Sigmoid colon (tissue), 7 donors: ENCODE data around the gene KRTAP4-16. TPM values are rescaled to one million over a fixed set of nuclear protein-coding genes. Genes with fewer than 3 reads are reported as not detected.
"Not testable (repeated sequence)": the region's sequence is repeated elsewhere in the genome, so short reads cannot be mapped to it uniquely, and the experiment has no call there.

Source experiments
- DNase-seq: peaks from one replicate; pipeline ENCODE4 v3.0.0-alpha.2; 2019
- H3K27ac ChIP-seq, 4 donors: fragments of 200-600 bp; sonication (generic); one replicate each; pipeline ENCODE4 v1.5.1; 2016 to 2019; ENCODE audit warnings: mild to moderate bottlenecking in 1 of 4
- H3K27me3 ChIP-seq, 3 donors: fragments of 200-600 bp; sonication (generic); one replicate each; pipeline ENCODE4 v1.5.1; 2019; ENCODE audit warnings: mild to moderate bottlenecking in 1 of 3
- H3K36me3 ChIP-seq, 4 donors: fragments of 200-600 bp; sonication (generic); one replicate each; pipeline ENCODE4 v1.5.1; 2016 to 2019
- H3K4me1 ChIP-seq, 4 donors: fragments of 200-600 bp; sonication (generic); one replicate each; pipeline ENCODE4 v1.5.1; 2017 to 2019
- H3K4me3 ChIP-seq, 4 donors: fragments of 200-600 bp; sonication (generic); one replicate each; pipeline ENCODE4 v1.5.1; 2017 to 2019; ENCODE audit warnings: mild to moderate bottlenecking in 2 of 4, moderate library complexity in 1 of 4
- H3K9me3 ChIP-seq, 4 donors: fragments of 200-600 bp in 3 of 4; sonication (generic) in 3 of 4; one replicate each; pipeline versions ENCODE4 v1.5.1 to v1.6.1; 2013 to 2019
- CTCF ChIP-seq, 4 experiments: fragments of 450-650 bp in 3 of 4; fragments of 200-600 bp in 1 of 4; IDR thresholded peaks; one replicate each; pipeline ENCODE4 v1.5.1; 2016 to 2019; ENCODE audit warnings: antibody characterized with exemption in 4 of 4, mild to moderate bottlenecking in 3 of 4, moderate library complexity in 2 of 4
- EP300 ChIP-seq, 4 donors: sonication (generic); formaldehyde crosslinking; IDR thresholded peaks; one replicate each; pipeline ENCODE4 v1.6.1; 2017; ENCODE audit warnings: antibody characterized with exemption in 4 of 4
- POLR2A ChIP-seq, 2 donors: fragments of 450-650 bp; IDR thresholded peaks; one replicate each; pipeline ENCODE4 v1.6.1; 2016; ENCODE audit warnings: antibody characterized with exemption in 2 of 2, mild to moderate bottlenecking in 2 of 2, moderate library complexity in 2 of 2
- POLR2AphosphoS5 ChIP-seq, 4 donors: sonication (generic); formaldehyde crosslinking; IDR thresholded peaks; one replicate each; pipeline ENCODE4 v1.6.1; 2017; ENCODE audit warnings: antibody characterized with exemption in 4 of 4
- WGBS, 2 donors: extraction: QIAGEN DNeasy Blood & Tissue Kit; methylation state at CpG; one replicate each; pipeline ENCODE4 v1.1.7; 2013; 5-methylcytosine and 5-hydroxymethylcytosine counted together
- intact Hi-C: fragments of 100-400 bp; cut with DNase I; formaldehyde crosslinking; loops from one replicate; pipeline ENCODE4 v1.15.1; 2023
- polyA plus RNA-seq, 3 donors: library from polyadenylated mRNA; stranded (reverse); fragments of 200-250 nt; gene quantifications; one replicate each; pipeline ENCODE4 v1.2.3, GENCODE V29; 2013
- total RNA-seq, 4 donors: library from RNA; depleted of rRNA; stranded (reverse); fragments of >200 nt; gene quantifications; one replicate each; pipeline ENCODE4 v1.1.0, GENCODE V29; 2016
- donor health status: healthy with polysubstance abuse.
- donor health status: Bipolar disorder and iron deficiency.
- donor health status: healthy.

Gene KRTAP4-16
- total RNA-seq, result not detected
- polyA plus RNA-seq, result not detected

- H3K9me3 ChIP-seq, result no peaks in the 10 kb centered on the region
- no peaks in the 10 kb centered on the region for H3K36me3 ChIP-seq
- H3K4me3 ChIP-seq, result no peak within 1 kb of the TSS
- intact Hi-C loops, result no loop called here
- H3K27me3 ChIP-seq, result no peaks in the 10 kb centered on the region
- H3K27ac ChIP-seq, result no peak within 1 kb of the TSS
- WGBS, 2 donors, result 57 to 59% methylated on average over 9 to 10 of the region's 10 CpGs
- TF ChIP-seq CTCF (IDR thresholded peaks at IDR 0.05) (no peak), POLR2AphosphoS5 (IDR thresholded peaks at IDR 0.05) (no peak), POLR2A (IDR thresholded peaks at IDR 0.05) (no peak), EP300 (IDR thresholded peaks at IDR 0.05) (no peak)
- no peaks in the 10 kb centered on the region for H3K4me1 ChIP-seq
- DNase-seq, result no peak
Observed at GRCh38 chr17:41101586-41102259, at the start of gene KRTAP4-16. Gene KRTAP4-16, minus strand, starts transcription at chr17:41102209. Its CDS starts 0 bp downstream, at chr17:41102209.

- Histone ChIP-seq H3K36me3 (no peaks in the 10 kb centered on the region), H3K4me3 (no peak overlapping the region), H3K9me3 (no peaks in the 10 kb centered on the region), H3K4me1 (no peaks in the 10 kb centered on the region), H3K27me3 (no peaks in the 10 kb centered on the region), H3K27ac (no peak overlapping the region)
- no peak for DNase-seq
- intact Hi-C loops, result no loop called here
- 84 to 90% methylated on average over 2 of the region's 2 CpGs for WGBS, 2 donors
- TF ChIP-seq EP300 (IDR thresholded peaks at IDR 0.05) (no peak), POLR2A (IDR thresholded peaks at IDR 0.05) (no peak), POLR2AphosphoS5 (IDR thresholded peaks at IDR 0.05) (no peak), CTCF (IDR thresholded peaks at IDR 0.05) (no peak)
Observed at GRCh38 chr17:41151525-41151924, 49.5 kb upstream of the KRTAP4-16 start.

- Histone ChIP-seq H3K36me3 (no peaks in the 10 kb centered on the region), H3K27ac (no peak overlapping the region), H3K4me3 (no peak overlapping the region), H3K4me1 (no peaks in the 10 kb centered on the region), H3K27me3 (no peaks in the 10 kb centered on the region), H3K9me3 (no peaks in the 10 kb centered on the region)
- TF ChIP-seq POLR2AphosphoS5 (IDR thresholded peaks at IDR 0.05), result no peak
- TF ChIP-seq POLR2A (IDR thresholded peaks at IDR 0.05), result no peak
- TF ChIP-seq EP300 (IDR thresholded peaks at IDR 0.05), result no peak
- TF ChIP-seq CTCF (IDR thresholded peaks at IDR 0.05), result no peak
- intact Hi-C loops, result no loop called here
- DNase-seq, result no peak
- 84 to 92% methylated on average over 4 of the region's 4 CpGs for WGBS, 2 donors
Observed at GRCh38 chr17:41150026-41150425, 48.0 kb upstream of the KRTAP4-16 start.

- Histone ChIP-seq H3K36me3 (no peaks in the 10 kb centered on the region), H3K9me3 (no peaks in the 10 kb centered on the region), H3K4me3 (no peak within 1 kb of the TSS), H3K4me1 (no peaks in the 10 kb centered on the region), H3K27ac (no peak within 1 kb of the TSS), H3K27me3 (no peaks in the 10 kb centered on the region)
- intact Hi-C loops, result no loop called here
- WGBS, 2 donors, result 61 to 65% methylated on average over 2 of the region's 2 CpGs
- DNase-seq, result no peak
- TF ChIP-seq POLR2A (IDR thresholded peaks at IDR 0.05) (no peak), CTCF (IDR thresholded peaks at IDR 0.05) (no peak), EP300 (IDR thresholded peaks at IDR 0.05) (no peak), POLR2AphosphoS5 (IDR thresholded peaks at IDR 0.05) (no peak)
Observed at GRCh38 chr17:41149652-41149985, 47.6 kb upstream of the KRTAP4-16 start, which contains the start of gene KRTAP4-5. Gene KRTAP4-5, minus strand, starts transcription at chr17:41149825. Its CDS starts 58 bp downstream, at chr17:41149767.

- H3K4me1 ChIP-seq, DNase-seq, H3K27ac ChIP-seq, H3K27me3 ChIP-seq, intact Hi-C loops, H3K4me3 ChIP-seq, H3K9me3 ChIP-seq, H3K36me3 ChIP-seq: not testable (repeated sequence)
- WGBS, 2 donors, result 86 to 90% methylated on average over 10 of the region's 10 CpGs
Observed at GRCh38 chr17:41148971-41149651, 47.1 kb upstream of the KRTAP4-16 start.
